ENCODE measurements around the gene RXRA. TPM values are rescaled to one million over a fixed set of nuclear protein-coding genes. Genes with fewer than 3 reads are reported as not detected.

RXRA gene
- total RNA-seq, 3 donors from 2014 or later, result 31.0 to 63.0 (median 31.5) TPM

GRCh38 chr9:134433909-134434882 lies 107.9 kb downstream of the RXRA start:
- Histone ChIP-seq H3K27me3 (no peaks in the 10 kb centered on the region), H3K36me3 (no peaks in the 10 kb centered on the region), H3K4me3 (peak overlapping the region in 2 of 3 donors; percentile 20 to 55), H3K4me1 (peaks cover 19 to 67% of the 10 kb centered on the region in 2 donors), H3K9me3 (no peaks in the 10 kb centered on the region), H3K27ac (peak overlapping the region; percentile 85 to 95)
- TF ChIP-seq POLR2A (IDR thresholded peaks at IDR 0.05), result no peak
- no peak for TF ChIP-seq CTCF (IDR thresholded peaks at IDR 0.05)
- no peak for TF ChIP-seq POLR2AphosphoS5 (IDR thresholded peaks at IDR 0.05)
- no peak for DNase-seq (ENCODE audit: low spot score in 2 of 2)
- intact Hi-C loops (cut with DNase I; ENCODE audit: low total_unique reads), result loop anchor here (10.0 kb wide), 1 partner anchor 109 kb away; the partner anchor contains the start of gene RXRA

GRCh38 chr9:134434894-134435506 lies 108.7 kb downstream of the RXRA start:
- DNase-seq (ENCODE audit: low spot score in 2 of 2), result peak; percentile 94 to 96
- H3K27ac ChIP-seq, result peak overlapping the region; percentile 85 to 95
- H3K36me3 ChIP-seq, result no peaks in the 10 kb centered on the region
- peak overlapping the region in 2 of 3 donors; percentile 20 to 55 for H3K4me3 ChIP-seq
- no peaks in the 10 kb centered on the region for H3K9me3 ChIP-seq
- no peaks in the 10 kb centered on the region for H3K27me3 ChIP-seq
- H3K4me1 ChIP-seq, result peaks cover 19 to 67% of the 10 kb centered on the region in 2 donors
- intact Hi-C loops (cut with DNase I; ENCODE audit: low total_unique reads), result loop anchor here (10.0 kb wide), 1 partner anchor 110 kb away; the partner anchor contains the start of gene RXRA
- TF ChIP-seq POLR2AphosphoS5 (IDR thresholded peaks at IDR 0.05) (peak; percentile 56 to 82 (median 77)), POLR2A (IDR thresholded peaks at IDR 0.05) (no peak)

- Histone ChIP-seq H3K9me3 (no peaks in the 10 kb centered on the region), H3K4me3 (peak overlapping the region in 2 of 3 donors; percentile 20 to 55), H3K27ac (peak overlapping the region; percentile 85 to 95), H3K27me3 (no peaks in the 10 kb centered on the region), H3K4me1 (peaks cover 19 to 65% of the 10 kb centered on the region in 2 donors), H3K36me3 (no peaks in the 10 kb centered on the region)
- intact Hi-C loops (cut with DNase I; ENCODE audit: low total_unique reads), result loop anchor here (10.0 kb wide), 1 partner anchor 111 kb away; the partner anchor contains the start of gene RXRA
- DNase-seq (ENCODE audit: low spot score in 2 of 2), result no peak
- TF ChIP-seq POLR2AphosphoS5 (IDR thresholded peaks at IDR 0.05) (no peak), CTCF (IDR thresholded peaks at IDR 0.05) (no peak), POLR2A (IDR thresholded peaks at IDR 0.05) (no peak)
Measured at GRCh38 chr9:134435550-134436378, 109.5 kb downstream of the RXRA start.

GRCh38 chr9:134436379-134436762 lies 110.1 kb downstream of the RXRA start:
- Histone ChIP-seq H3K4me3 (no peak overlapping the region), H3K4me1 (peaks cover 19 to 59% of the 10 kb centered on the region in 2 donors), H3K9me3 (no peaks in the 10 kb centered on the region), H3K36me3 (no peaks in the 10 kb centered on the region), H3K27ac (peak overlapping the region; percentile 25 to 95), H3K27me3 (no peaks in the 10 kb centered on the region)
- intact Hi-C loops (cut with DNase I; ENCODE audit: low total_unique reads), result loop anchor here (10.0 kb wide), 1 partner anchor 112 kb away; the partner anchor contains the start of gene RXRA
- TF ChIP-seq CTCF (IDR thresholded peaks at IDR 0.05) (no peak), POLR2A (IDR thresholded peaks at IDR 0.05) (no peak), POLR2AphosphoS5 (IDR thresholded peaks at IDR 0.05) (no peak)
- DNase-seq (ENCODE audit: low spot score in 2 of 2), result no peak

- Histone ChIP-seq H3K9me3 (no peaks in the 10 kb centered on the region), H3K4me3 (no peak overlapping the region), H3K27me3 (no peaks in the 10 kb centered on the region), H3K27ac (peak overlapping the region; percentile 25 to 95), H3K4me1 (peaks cover 17 to 55% of the 10 kb centered on the region in 2 donors), H3K36me3 (no peaks in the 10 kb centered on the region)
- DNase-seq (ENCODE audit: low spot score in 2 of 2), result no peak
- intact Hi-C loops (cut with DNase I; ENCODE audit: low total_unique reads), result loop anchor here (10.0 kb wide), 1 partner anchor 112 kb away; the partner anchor contains the start of gene RXRA
- TF ChIP-seq CTCF (IDR thresholded peaks at IDR 0.05), result no peak
- TF ChIP-seq POLR2AphosphoS5 (IDR thresholded peaks at IDR 0.05), result no peak
- no peak for TF ChIP-seq POLR2A (IDR thresholded peaks at IDR 0.05)
Measured at GRCh38 chr9:134436911-134437310, 110.7 kb downstream of the RXRA start.
